ENCODE data around the gene SPAG16.

DNA sequence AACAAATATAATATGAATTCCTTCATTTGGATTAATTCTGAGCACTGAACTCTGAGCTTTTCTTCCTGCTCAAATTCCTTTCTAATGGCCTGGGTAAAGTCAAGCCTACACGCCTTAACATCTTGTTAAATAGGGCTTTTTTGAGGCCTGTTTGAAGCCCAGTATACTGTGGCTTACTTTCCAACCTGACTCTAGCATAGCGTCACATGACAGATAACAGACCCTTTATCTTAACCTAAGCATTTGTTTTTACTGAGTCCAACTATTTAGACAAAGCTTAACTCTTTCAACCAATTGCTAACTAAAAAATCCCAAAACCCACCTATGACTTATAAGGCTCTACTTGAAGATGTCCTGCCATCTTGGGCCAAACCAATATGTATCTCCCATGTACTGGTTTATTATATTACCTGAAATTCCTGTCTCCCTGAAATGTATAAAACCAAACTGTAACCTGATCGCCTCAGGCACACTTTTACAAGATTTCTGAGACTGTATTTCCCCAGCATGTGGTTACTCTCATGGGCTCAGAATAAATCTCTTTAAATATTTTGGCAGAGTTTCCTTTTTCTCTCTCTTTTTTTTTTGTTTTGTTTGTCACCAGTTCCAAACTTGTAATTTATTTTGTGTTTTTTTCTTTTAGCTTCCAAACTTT, 855.5 kb downstream of the SPAG16 start:
- no peak for TF ChIP-seq POLR2AphosphoS5 (IDR thresholded peaks at IDR 0.05; ENCODE audit: borderline replicate concordance, low read depth, low read length)
- no peak for TF ChIP-seq EZH2 (IDR thresholded peaks at IDR 0.05)
